Naive B cell (primary cell): Measurements from ENCODE around the gene SLC24A3. TPM values are rescaled to one million over a fixed set of nuclear protein-coding genes. Genes with fewer than 3 reads are reported as not detected.

ENCODE experiments used
- ATAC-seq, 2 donors: fragments of 150-1000 bp; cut with Tn5 transposase; 2 replicates each; pipeline ENCODE4 v1.10.0; 2021; ENCODE audit warnings: low read depth in 2 of 2, mild to moderate bottlenecking in 2 of 2, moderate library complexity in 2 of 2
- DNase-seq: peaks from one replicate; pipeline ENCODE4 v3.0.0; 2022
- H3K27ac Mint-ChIP-seq, 6 donors: one replicate each; pipeline ENCODE4 v1.8.0; 2020 to 2022; ENCODE audit warnings: mild to moderate bottlenecking in 6 of 6, mixed read lengths in 6 of 6, moderate library complexity in 5 of 6, inconsistent platforms in 2 of 6
- H3K27me3 Mint-ChIP-seq, 3 donors: one replicate each; pipeline ENCODE4 v1.8.0; 2021 to 2022; ENCODE audit warnings: mixed read lengths in 3 of 3, mild to moderate bottlenecking in 1 of 3
- H3K36me3 Mint-ChIP-seq, 2 donors: one replicate each; pipeline ENCODE4 v1.8.0; 2020 to 2022; ENCODE audit warnings: mixed read lengths in 2 of 2, inconsistent platforms in 1 of 2, mild to moderate bottlenecking in 1 of 2
- H3K4me1 Mint-ChIP-seq, 3 donors: one replicate each; pipeline ENCODE4 v1.8.0; 2020 to 2022; ENCODE audit warnings: mixed read lengths in 3 of 3, inconsistent platforms in 1 of 3, mild to moderate bottlenecking in 1 of 3, moderate library complexity in 1 of 3
- H3K4me3 Mint-ChIP-seq, 8 donors: one replicate each; pipeline ENCODE4 v1.8.0; 2020 to 2022; ENCODE audit warnings: mild to moderate bottlenecking in 8 of 8, mixed read lengths in 8 of 8, moderate library complexity in 8 of 8, inconsistent platforms in 2 of 8
- H3K9me3 Mint-ChIP-seq, 7 donors: one replicate each; pipeline ENCODE4 v1.8.0; 2020 to 2022; ENCODE audit warnings: mixed read lengths in 7 of 7, mild to moderate bottlenecking in 5 of 7, inconsistent platforms in 2 of 7, moderate library complexity in 1 of 7
- polyA plus RNA-seq, 6 donors: library from polyadenylated mRNA; unstranded; fragments of 300-500 nt; fragmentation: Illumina TruSeq; gene quantifications; one replicate each; pipeline ENCODE4 v1.2.3, GENCODE V29; 2021; ENCODE audit warnings: low read depth in 6 of 6

Gene SLC24A3
- polyA plus RNA-seq, 6 donors from 2014 or later = 0.09 to 0.13 TPM; not detected in 4

DNA sequence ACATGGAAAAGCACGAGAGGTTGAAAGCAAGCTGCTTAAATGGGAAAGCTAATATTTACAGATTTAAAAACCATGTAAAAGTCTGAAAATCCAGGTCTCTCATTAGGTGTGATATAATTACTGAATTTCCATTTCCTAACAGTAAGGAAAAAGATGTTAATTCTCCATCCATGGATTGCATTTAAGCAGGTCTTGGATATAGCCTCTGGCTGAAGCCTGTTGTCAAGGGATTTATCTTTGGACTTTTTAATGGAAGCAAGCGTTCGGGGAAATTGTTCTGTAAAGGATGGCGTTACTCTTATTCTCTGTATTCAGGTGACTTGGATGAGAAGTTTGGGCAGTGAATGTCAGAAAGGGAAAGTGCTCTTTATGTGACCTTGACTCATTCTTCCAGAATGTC, 233.8 kb downstream of the SLC24A3 start:
- H3K27ac Mint-ChIP-seq = no peak overlapping the region
- no peak overlapping the region for H3K4me3 Mint-ChIP-seq
- no peak for DNase-seq
- H3K4me1 Mint-ChIP-seq = no peaks in the 10 kb centered on the region
- peaks cover 0 to 18% (median 0%) of the 10 kb centered on the region in 3 donors for H3K27me3 Mint-ChIP-seq
- no peak for ATAC-seq
- peaks cover 0 to 9% of the 10 kb centered on the region in 2 donors for H3K36me3 Mint-ChIP-seq
- H3K9me3 Mint-ChIP-seq = peaks cover 5 to 28% (median 15%) of the 10 kb centered on the region in 7 donors

- H3K4me3 Mint-ChIP-seq = no peak overlapping the region
- ATAC-seq = no peak
- no peak overlapping the region for H3K27ac Mint-ChIP-seq
- peaks cover 4 to 18% (median 8%) of the 10 kb centered on the region in 3 donors for H3K27me3 Mint-ChIP-seq
- no peaks in the 10 kb centered on the region for H3K36me3 Mint-ChIP-seq
- no peaks in the 10 kb centered on the region for H3K4me1 Mint-ChIP-seq
- no peak for DNase-seq
- peaks cover 2 to 10% (median 5%) of the 10 kb centered on the region in 7 donors for H3K9me3 Mint-ChIP-seq
Observed at GRCh38 chr20:19448632-19449031, 236.2 kb downstream of the SLC24A3 start.

- Mint-ChIP-seq H3K4me1 (no peaks in the 10 kb centered on the region), H3K27me3 (peaks cover 4 to 18% (median 8%) of the 10 kb centered on the region in 3 donors), H3K4me3 (no peak overlapping the region), H3K9me3 (peaks cover 1 to 6% (median 4%) of the 10 kb centered on the region in 7 donors), H3K36me3 (no peaks in the 10 kb centered on the region), H3K27ac (no peak overlapping the region)
- ATAC-seq (no peak), DNase-seq (no peak)
Observed at GRCh38 chr20:19449051-19449450, 236.6 kb downstream of the SLC24A3 start.

GRCh38 chr20:19451231-19451922, 238.9 kb downstream of the SLC24A3 start:
- DNase-seq (no peak), ATAC-seq (no peak)
- H3K36me3 Mint-ChIP-seq = no peaks in the 10 kb centered on the region
- no peak overlapping the region for H3K4me3 Mint-ChIP-seq
- peaks cover 0 to 5% (median 0%) of the 10 kb centered on the region in 7 donors for H3K9me3 Mint-ChIP-seq
- peaks cover 8 to 18% (median 9%) of the 10 kb centered on the region in 3 donors for H3K27me3 Mint-ChIP-seq
- H3K4me1 Mint-ChIP-seq = no peaks in the 10 kb centered on the region
- H3K27ac Mint-ChIP-seq = peak overlapping the region in 1 of 6 donors; percentile 41

DNA sequence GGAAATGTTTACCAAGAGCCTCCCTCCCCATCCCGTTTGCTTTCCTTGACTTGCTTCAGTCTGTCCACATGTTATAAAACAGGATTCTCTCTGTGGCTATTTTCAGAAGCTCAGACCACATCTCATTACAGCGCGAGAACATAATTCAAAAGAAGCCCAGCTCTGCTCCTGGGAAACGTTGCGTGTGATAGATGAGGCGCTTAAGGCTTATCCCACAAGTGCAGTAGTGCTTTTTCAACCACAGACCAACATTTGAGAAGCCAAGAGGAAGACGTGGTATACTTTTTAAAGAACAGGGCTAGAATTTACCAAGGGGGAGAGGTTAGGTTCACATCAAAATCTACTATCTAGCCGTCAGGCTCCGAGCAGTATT, 239.5 kb downstream of the SLC24A3 start:
- Mint-ChIP-seq H3K4me3 (no peak overlapping the region), H3K27me3 (peaks cover 8 to 16% (median 11%) of the 10 kb centered on the region in 3 donors), H3K27ac (no peak overlapping the region)

GRCh38 chr20:19453410-19453809, 241.0 kb downstream of the SLC24A3 start:
- ATAC-seq (no peak), DNase-seq (no peak)
- Mint-ChIP-seq H3K27me3 (peaks cover 4 to 11% (median 8%) of the 10 kb centered on the region in 3 donors), H3K4me1 (no peaks in the 10 kb centered on the region), H3K27ac (no peak overlapping the region), H3K9me3 (no peaks in the 10 kb centered on the region), H3K36me3 (no peaks in the 10 kb centered on the region), H3K4me3 (no peak overlapping the region)

More for the DNA sequence above, 239.5 kb downstream of the SLC24A3 start:
- H3K36me3 Mint-ChIP-seq = no peaks in the 10 kb centered on the region
- no peak for DNase-seq
- peaks cover 0 to 5% (median 0%) of the 10 kb centered on the region in 7 donors for H3K9me3 Mint-ChIP-seq
- ATAC-seq = no peak
- no peaks in the 10 kb centered on the region for H3K4me1 Mint-ChIP-seq

GRCh38 chr20:19453862-19454261, 241.4 kb downstream of the SLC24A3 start:
- no peak overlapping the region for H3K4me3 Mint-ChIP-seq
- ATAC-seq = no peak
- no peak overlapping the region for H3K27ac Mint-ChIP-seq
- DNase-seq = no peak
- H3K27me3 Mint-ChIP-seq = peaks cover 0 to 11% (median 8%) of the 10 kb centered on the region in 3 donors
- no peaks in the 10 kb centered on the region for H3K4me1 Mint-ChIP-seq
- no peaks in the 10 kb centered on the region for H3K36me3 Mint-ChIP-seq
- H3K9me3 Mint-ChIP-seq = no peaks in the 10 kb centered on the region

DNA sequence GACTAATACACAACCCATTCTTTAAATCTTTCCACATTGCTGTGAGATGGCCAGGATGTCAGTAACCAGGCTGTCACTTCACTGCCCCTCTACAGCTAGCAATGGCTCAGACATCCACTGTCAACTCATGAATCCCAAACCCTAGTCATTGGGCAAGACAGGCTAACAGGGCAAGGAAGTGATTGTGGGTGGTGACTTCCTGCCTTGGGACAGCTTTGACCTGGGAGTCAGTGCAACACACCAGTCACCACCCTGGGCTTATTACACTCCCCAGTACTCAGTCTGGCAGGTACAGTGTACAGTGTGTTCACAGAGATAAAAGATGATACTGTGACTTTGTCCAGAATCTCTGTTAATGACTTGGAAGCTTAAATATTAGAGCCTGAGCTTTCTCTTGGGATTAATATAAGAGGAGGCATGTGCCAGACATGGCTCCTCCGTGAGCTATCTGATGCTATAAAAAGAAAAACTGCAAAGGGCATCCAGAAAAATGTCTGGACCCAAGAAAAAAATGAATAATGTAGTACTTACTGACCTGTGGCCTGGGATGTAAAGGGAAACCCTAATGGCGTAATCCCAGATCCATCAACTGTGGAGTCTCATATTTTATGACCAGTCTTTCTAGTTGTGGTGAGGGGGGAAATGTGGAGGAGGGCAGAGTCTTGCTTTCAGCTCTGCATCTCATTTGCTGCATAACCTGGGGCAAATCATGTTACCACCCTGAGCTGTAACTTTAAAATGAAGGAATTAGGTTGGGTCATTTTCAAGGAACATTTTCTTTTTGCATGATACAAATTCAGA, 244.4 kb downstream of the SLC24A3 start:
- no peaks in the 10 kb centered on the region for H3K36me3 Mint-ChIP-seq
- no peaks in the 10 kb centered on the region for H3K9me3 Mint-ChIP-seq
- H3K4me3 Mint-ChIP-seq = no peak overlapping the region
- DNase-seq (no peak), ATAC-seq (no peak)
- H3K27me3 Mint-ChIP-seq = peaks cover 0 to 10% (median 8%) of the 10 kb centered on the region in 3 donors
- no peaks in the 10 kb centered on the region for H3K4me1 Mint-ChIP-seq
- H3K27ac Mint-ChIP-seq = no peak overlapping the region

GRCh38 chr20:19457611-19458010, 245.2 kb downstream of the SLC24A3 start:
- ATAC-seq = no peak
- H3K9me3 Mint-ChIP-seq = no peaks in the 10 kb centered on the region

DNA sequence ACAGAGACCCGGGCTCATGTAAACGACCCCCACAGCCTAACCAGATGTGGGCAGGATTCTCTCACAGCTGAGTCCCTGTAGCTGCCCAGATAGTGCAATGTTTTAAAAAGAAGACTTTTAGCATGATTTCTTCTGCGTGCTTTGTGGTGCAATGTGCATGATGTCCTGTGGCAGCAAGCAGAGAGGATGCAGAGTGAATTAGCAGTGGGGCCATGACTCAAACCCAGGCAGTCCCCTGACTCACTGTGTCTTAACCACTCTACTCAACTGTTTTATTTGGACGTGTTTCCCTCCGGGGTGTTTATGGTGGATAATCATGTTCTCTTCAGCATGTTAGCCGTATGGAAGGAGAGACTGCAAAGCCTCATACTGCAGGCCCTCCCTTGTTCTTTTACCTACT, 247.9 kb downstream of the SLC24A3 start:
- DNase-seq = no peak
- Mint-ChIP-seq H3K9me3 (no peaks in the 10 kb centered on the region), H3K36me3 (no peaks in the 10 kb centered on the region), H3K4me3 (no peak overlapping the region), H3K27ac (no peak overlapping the region), H3K27me3 (peaks cover 7 to 12% (median 7%) of the 10 kb centered on the region in 3 donors), H3K4me1 (no peaks in the 10 kb centered on the region)
- no peak for ATAC-seq

More at GRCh38 chr20:19457611-19458010, 245.2 kb downstream of the SLC24A3 start:
- no peak overlapping the region for H3K27ac Mint-ChIP-seq
- H3K36me3 Mint-ChIP-seq = no peaks in the 10 kb centered on the region
- no peak for DNase-seq
- peaks cover 0 to 7% (median 7%) of the 10 kb centered on the region in 3 donors for H3K27me3 Mint-ChIP-seq
- H3K4me1 Mint-ChIP-seq = no peaks in the 10 kb centered on the region
- H3K4me3 Mint-ChIP-seq = no peak overlapping the region

DNA sequence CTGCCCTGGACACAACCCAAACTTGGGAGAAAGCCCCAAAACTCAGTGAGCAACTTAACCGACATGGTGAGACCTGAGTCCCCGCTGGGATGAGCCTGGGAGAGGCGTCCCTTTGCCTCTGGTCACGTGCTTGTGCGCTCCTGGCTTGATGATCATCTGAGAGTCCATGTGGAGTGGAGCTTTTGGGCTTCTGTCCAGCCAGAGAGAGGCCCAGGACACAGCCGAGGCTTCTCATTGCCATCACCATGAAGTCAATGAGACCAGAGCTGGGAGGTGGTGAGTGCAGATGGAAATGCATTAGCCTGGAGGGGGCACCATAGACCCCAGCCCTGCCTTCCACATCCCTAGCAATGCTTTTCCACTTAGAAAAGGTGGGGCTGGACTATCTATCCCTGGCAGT, 250.0 kb downstream of the SLC24A3 start:
- no peak overlapping the region for H3K27ac Mint-ChIP-seq
- H3K4me1 Mint-ChIP-seq = no peaks in the 10 kb centered on the region
- no peaks in the 10 kb centered on the region for H3K36me3 Mint-ChIP-seq
- H3K27me3 Mint-ChIP-seq = peaks cover 5 to 16% (median 14%) of the 10 kb centered on the region in 3 donors
- no peaks in the 10 kb centered on the region for H3K9me3 Mint-ChIP-seq
- DNase-seq (no peak), ATAC-seq (no peak)
- no peak overlapping the region for H3K4me3 Mint-ChIP-seq

DNA sequence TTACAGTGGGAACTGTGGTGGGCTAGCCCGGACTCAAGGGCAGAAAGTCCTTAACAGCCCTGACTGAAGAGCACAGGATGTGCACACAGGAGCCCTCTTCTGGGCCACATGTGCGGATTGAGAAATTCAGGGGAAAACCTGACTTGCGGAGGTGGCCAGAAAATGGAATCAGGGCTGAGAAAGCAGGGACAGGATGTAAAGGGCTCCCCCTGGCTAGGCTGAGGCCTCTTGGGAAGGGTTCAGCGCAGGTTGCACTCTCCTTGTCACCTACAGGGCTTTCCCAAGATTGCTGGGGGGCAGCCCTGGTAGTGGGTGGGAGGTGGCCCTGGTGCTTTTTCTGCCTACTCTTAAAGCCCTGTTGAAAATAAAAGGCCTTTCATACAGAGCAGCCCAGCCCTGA, 251.2 kb downstream of the SLC24A3 start:
- no peak for DNase-seq
- Mint-ChIP-seq H3K4me3 (no peak overlapping the region), H3K27ac (no peak overlapping the region), H3K36me3 (no peaks in the 10 kb centered on the region), H3K9me3 (no peaks in the 10 kb centered on the region), H3K4me1 (no peaks in the 10 kb centered on the region), H3K27me3 (peaks cover 10 to 25% (median 14%) of the 10 kb centered on the region in 3 donors)
- ATAC-seq = no peak

GRCh38 chr20:19465536-19465935, 253.1 kb downstream of the SLC24A3 start:
- DNase-seq (no peak), ATAC-seq (no peak)
- peaks cover 14 to 33% (median 18%) of the 10 kb centered on the region in 3 donors for H3K27me3 Mint-ChIP-seq
- H3K4me1 Mint-ChIP-seq = no peaks in the 10 kb centered on the region
- no peak overlapping the region for H3K4me3 Mint-ChIP-seq
- no peak overlapping the region for H3K27ac Mint-ChIP-seq
- H3K9me3 Mint-ChIP-seq = no peaks in the 10 kb centered on the region
- no peaks in the 10 kb centered on the region for H3K36me3 Mint-ChIP-seq
